ENCODE results near the gene ASIC2.

The ASIC2 gene

DNA sequence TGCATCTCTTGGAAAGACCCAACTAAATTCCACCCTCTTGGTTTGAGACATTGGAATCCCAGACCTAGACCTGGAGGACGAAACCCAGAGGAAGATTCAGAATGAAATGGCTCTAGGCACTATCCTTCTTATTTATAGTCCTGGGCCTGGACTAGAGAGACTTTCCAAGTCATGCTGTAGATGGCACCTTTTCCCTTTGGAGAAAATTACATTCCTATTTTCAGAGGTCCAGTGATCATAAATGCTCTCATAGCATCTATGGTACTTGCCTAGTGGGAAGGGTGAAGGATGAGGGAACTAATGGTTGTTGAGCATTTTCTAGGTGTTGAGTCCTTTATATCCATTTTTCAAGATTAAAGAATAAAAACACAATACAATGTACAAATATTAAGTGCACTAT is 264.3 kb downstream of the ASIC2 start:
- H3K4me3 ChIP-seq (ENCODE audit: low read depth, low read length), result no peak overlapping the region
- H3K27ac ChIP-seq (ENCODE audit: extremely low read depth, low read depth, low read length), result no peak overlapping the region
- TF ChIP-seq, protein P1, sequence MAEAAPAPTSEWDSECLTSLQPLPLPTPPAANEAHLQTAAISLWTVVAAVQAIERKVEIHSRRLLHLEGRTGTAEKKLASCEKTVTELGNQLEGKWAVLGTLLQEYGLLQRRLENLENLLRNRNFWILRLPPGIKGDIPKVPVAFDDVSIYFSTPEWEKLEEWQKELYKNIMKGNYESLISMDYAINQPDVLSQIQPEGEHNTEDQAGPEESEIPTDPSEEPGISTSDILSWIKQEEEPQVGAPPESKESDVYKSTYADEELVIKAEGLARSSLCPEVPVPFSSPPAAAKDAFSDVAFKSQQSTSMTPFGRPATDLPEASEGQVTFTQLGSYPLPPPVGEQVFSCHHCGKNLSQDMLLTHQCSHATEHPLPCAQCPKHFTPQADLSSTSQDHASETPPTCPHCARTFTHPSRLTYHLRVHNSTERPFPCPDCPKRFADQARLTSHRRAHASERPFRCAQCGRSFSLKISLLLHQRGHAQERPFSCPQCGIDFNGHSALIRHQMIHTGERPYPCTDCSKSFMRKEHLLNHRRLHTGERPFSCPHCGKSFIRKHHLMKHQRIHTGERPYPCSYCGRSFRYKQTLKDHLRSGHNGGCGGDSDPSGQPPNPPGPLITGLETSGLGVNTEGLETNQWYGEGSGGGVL (tag by site-specific recombination; IDR thresholded peaks at IDR 0.05), result no peak
- no peak for TF ChIP-seq ZFP41 (tag by site-specific recombination; IDR thresholded peaks at IDR 0.05; ENCODE audit: borderline replicate concordance)
- TF ChIP-seq, protein P2, sequence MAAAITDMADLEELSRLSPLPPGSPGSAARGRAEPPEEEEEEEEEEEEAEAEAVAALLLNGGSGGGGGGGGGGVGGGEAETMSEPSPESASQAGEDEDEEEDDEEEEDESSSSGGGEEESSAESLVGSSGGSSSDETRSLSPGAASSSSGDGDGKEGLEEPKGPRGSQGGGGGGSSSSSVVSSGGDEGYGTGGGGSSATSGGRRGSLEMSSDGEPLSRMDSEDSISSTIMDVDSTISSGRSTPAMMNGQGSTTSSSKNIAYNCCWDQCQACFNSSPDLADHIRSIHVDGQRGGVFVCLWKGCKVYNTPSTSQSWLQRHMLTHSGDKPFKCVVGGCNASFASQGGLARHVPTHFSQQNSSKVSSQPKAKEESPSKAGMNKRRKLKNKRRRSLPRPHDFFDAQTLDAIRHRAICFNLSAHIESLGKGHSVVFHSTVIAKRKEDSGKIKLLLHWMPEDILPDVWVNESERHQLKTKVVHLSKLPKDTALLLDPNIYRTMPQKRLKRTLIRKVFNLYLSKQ (tag by site-specific recombination; IDR thresholded peaks at IDR 0.05; ENCODE audit: borderline replicate concordance), result no peak
- no peak for TF ChIP-seq ZNF747 (tag by site-specific recombination; IDR thresholded peaks at IDR 0.05)
- TF ChIP-seq ZNF169 (tag by site-specific recombination; IDR thresholded peaks at IDR 0.05), result no peak
- TF ChIP-seq, protein P3, sequence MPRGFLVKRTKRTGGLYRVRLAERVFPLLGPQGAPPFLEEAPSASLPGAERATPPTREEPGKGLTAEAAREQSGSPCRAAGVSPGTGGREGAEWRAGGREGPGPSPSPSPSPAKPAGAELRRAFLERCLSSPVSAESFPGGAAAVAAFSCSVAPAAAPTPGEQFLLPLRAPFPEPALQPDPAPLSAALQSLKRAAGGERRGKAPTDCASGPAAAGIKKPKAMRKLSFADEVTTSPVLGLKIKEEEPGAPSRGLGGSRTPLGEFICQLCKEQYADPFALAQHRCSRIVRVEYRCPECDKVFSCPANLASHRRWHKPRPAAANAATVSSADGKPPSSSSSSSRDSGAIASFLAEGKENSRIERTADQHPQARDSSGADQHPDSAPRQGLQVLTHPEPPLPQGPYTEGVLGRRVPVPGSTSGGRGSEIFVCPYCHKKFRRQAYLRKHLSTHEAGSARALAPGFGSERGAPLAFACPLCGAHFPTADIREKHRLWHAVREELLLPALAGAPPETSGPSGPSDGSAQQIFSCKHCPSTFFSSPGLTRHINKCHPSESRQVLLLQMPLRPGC (tag by site-specific recombination; IDR thresholded peaks at IDR 0.05), result no peak
- no peak for TF ChIP-seq SP3 (tag by site-specific recombination; IDR thresholded peaks at IDR 0.05)
- TF ChIP-seq ZNF19 (tag by site-specific recombination; IDR thresholded peaks at IDR 0.05; ENCODE audit: low read depth), result no peak
- no peak for TF ChIP-seq ZNF302 (tag by site-specific recombination; IDR thresholded peaks at IDR 0.05; ENCODE audit: low read depth)
- no peak for TF ChIP-seq SP7 (tag by site-specific recombination; IDR thresholded peaks at IDR 0.05)
- no peak for TF ChIP-seq HOXC10 (CRISPR knock-in tag; IDR thresholded peaks at IDR 0.05)
- H3K4me1 ChIP-seq (ENCODE audit: control insufficient read depth, insufficient read depth, low read length), result no peaks in the 10 kb centered on the region
- no peaks in the 10 kb centered on the region for H3K36me3 ChIP-seq (ENCODE audit: control insufficient read depth in 2 of 2, insufficient read depth in 1 of 2, low read length in 2 of 2)
- ChIA-PET POLR2A (no interaction called here), CTCF (interaction anchor here (0.6 to 0.9 kb wide), 3 partner anchors 10 to 878 kb away, joined by 3 read pairs; no protein-coding TSS in a partner anchor)
- H3K9me3 ChIP-seq (ENCODE audit: control insufficient read depth, insufficient read depth, low read depth, low read length), result no peaks in the 10 kb centered on the region

DNA sequence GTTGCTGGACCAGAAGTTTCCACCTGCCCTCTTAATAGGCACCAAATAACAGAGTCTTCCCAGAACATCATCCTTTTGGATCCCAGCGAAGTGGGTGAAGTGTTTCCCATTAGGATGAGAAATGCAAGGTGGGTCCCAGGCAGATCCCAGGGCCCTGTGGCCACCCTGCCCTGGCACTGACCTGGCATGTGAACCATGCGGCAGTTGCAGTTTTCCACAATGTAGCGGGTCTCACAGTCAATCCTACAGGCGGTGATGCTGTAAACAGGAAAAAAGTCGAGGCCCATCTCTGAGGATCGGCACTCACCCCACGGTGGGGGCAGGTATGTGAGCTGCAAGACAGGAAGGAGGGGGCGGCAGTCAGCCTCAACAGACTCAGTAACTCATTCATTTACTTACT is 265.0 kb downstream of the ASIC2 start:
- no peak overlapping the region for H3K27ac ChIP-seq (ENCODE audit: extremely low read depth, low read depth, low read length)
- ChIA-PET CTCF (interaction anchor here (0.6 to 7.7 kb wide), 3 partner anchors 10 to 879 kb away, joined by 3 to 34 read pairs (median 3); no protein-coding TSS in a partner anchor), POLR2A (no interaction called here)
- no peaks in the 10 kb centered on the region for H3K9me3 ChIP-seq (ENCODE audit: control insufficient read depth, insufficient read depth, low read depth, low read length)
- no peaks in the 10 kb centered on the region for H3K4me1 ChIP-seq (ENCODE audit: control insufficient read depth, insufficient read depth, low read length)
- no peak overlapping the region for H3K4me3 ChIP-seq (ENCODE audit: low read depth, low read length)
- TF ChIP-seq KLF10 (tag by site-specific recombination; IDR thresholded peaks at IDR 0.05), result no peak
- no peak for TF ChIP-seq HOXC10 (CRISPR knock-in tag; IDR thresholded peaks at IDR 0.05)
- no peak for TF ChIP-seq GLI4 (tag by site-specific recombination; IDR thresholded peaks at IDR 0.05)
- H3K36me3 ChIP-seq (ENCODE audit: control insufficient read depth in 2 of 2, insufficient read depth in 1 of 2, low read length in 2 of 2), result no peaks in the 10 kb centered on the region

DNA sequence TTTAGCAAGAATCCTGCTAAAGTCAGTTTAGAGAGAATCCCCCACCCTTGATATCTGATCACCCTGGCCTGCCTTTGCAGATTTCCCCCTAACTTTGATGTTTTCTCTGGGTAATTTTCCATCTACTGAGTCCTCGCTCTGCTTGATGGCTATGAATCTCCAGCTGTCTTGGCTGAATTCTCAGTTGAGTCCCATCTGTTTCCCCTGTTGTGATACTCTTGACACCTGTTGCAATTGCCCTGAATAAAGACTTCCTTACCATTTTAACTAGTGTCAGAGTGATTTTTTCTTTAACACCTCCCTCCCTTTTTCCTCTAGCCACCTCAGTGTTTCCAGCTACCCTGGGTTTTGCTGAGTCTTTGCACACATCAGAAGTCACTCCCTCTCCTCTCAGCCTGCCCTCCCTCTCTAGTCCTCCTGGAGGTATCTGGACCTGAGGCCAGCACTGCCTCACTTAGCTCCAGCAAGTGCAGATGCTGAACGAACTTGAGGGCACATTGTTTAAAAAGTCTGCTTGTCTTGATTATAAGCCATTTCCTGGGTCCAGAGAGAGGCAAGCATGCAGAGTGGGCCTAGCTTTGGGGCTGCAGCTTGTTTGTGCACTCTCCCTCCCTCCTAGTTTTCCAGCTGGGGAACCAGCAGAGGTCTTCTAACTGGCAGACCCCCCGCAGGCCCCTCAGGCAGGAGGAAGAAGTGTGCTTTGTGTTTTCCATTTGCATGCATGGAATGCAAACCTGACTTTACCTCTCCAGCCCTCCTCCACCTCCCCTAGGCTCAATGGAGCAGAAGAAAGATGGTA is 268.2 kb downstream of the ASIC2 start:
- H3K27ac ChIP-seq (ENCODE audit: extremely low read depth, low read depth, low read length), result no peak overlapping the region
- no peak for TF ChIP-seq ZNF843 (tag by site-specific recombination; IDR thresholded peaks at IDR 0.05)
- peak; percentile 68 for TF ChIP-seq SCRT2 (tag by site-specific recombination; IDR thresholded peaks at IDR 0.05)
- TF ChIP-seq, protein P4, sequence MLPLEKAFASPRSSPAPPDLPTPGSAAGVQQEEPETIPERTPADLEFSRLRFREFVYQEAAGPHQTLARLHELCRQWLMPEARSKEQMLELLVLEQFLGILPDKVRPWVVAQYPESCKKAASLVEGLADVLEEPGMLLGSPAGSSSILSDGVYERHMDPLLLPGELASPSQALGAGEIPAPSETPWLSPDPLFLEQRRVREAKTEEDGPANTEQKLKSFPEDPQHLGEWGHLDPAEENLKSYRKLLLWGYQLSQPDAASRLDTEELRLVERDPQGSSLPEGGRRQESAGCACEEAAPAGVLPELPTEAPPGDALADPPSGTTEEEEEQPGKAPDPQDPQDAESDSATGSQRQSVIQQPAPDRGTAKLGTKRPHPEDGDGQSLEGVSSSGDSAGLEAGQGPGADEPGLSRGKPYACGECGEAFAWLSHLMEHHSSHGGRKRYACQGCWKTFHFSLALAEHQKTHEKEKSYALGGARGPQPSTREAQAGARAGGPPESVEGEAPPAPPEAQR (tag by site-specific recombination; IDR thresholded peaks at IDR 0.05), result no peak
- ChIA-PET POLR2A (no interaction called here), CTCF (interaction anchor here (7.7 kb wide), 1 partner anchor 14 kb away, joined by 34 read pairs; no protein-coding TSS in a partner anchor)
- H3K4me3 ChIP-seq (ENCODE audit: low read depth, low read length), result no peak overlapping the region
- H3K4me1 ChIP-seq (ENCODE audit: control insufficient read depth, insufficient read depth, low read length), result no peaks in the 10 kb centered on the region
- H3K9me3 ChIP-seq (ENCODE audit: control insufficient read depth, insufficient read depth, low read depth, low read length), result no peaks in the 10 kb centered on the region
- H3K36me3 ChIP-seq (ENCODE audit: control insufficient read depth in 2 of 2, insufficient read depth in 1 of 2, low read length in 2 of 2), result no peaks in the 10 kb centered on the region
